Astrocyte (in vitro differentiated cells and primary cell): Measurements from ENCODE around the gene ZNF197. TPM values are rescaled to one million over a fixed set of nuclear protein-coding genes. Genes with fewer than 3 reads are reported as not detected.

Experiments
- DNase-seq: peaks from one replicate; pipeline ENCODE4 v3.0.0-alpha.2; 2010; ENCODE audit warnings: low read depth
- FAIRE-seq: peaks from 2 replicates; lab custom pipeline; 2011; peaks lifted over from hg19 to GRCh38; lab: Jason Lieb, UNC
- H2AFZ ChIP-seq: 2 replicates; pipeline ENCODE4 v1.6.0; 2012; ENCODE audit warnings: low read depth, low read length, inconsistent platforms
- H3K27ac ChIP-seq: 2 replicates; pipeline ENCODE4 v1.5.1; 2011; ENCODE audit warnings: low read depth, low read length, inconsistent platforms
- H3K27me3 ChIP-seq: 2 replicates; pipeline ENCODE4 v1.6.0; 2011; ENCODE audit warnings: low read length, inconsistent platforms; ENCODE audit not compliant: insufficient read depth
- H3K36me3 ChIP-seq: 2 replicates; pipeline ENCODE4 v1.5.1; 2011; ENCODE audit warnings: low read length, inconsistent platforms; ENCODE audit not compliant: insufficient read depth
- H3K4me1 ChIP-seq: 2 replicates; pipeline ENCODE4 v1.5.1; 2011; ENCODE audit warnings: low read length, inconsistent platforms; ENCODE audit not compliant: insufficient read depth
- H3K4me2 ChIP-seq: 2 replicates; pipeline ENCODE4 v1.6.0; 2012; ENCODE audit warnings: low read length, inconsistent platforms
- H3K4me3 ChIP-seq: 2 replicates; pipeline ENCODE4 v1.5.1; 2011; ENCODE audit warnings: low read depth, mild to moderate bottlenecking, low read length, inconsistent platforms; ENCODE audit not compliant: insufficient read depth
- H3K79me2 ChIP-seq: 2 replicates; pipeline ENCODE4 v1.6.0; 2012; ENCODE audit warnings: mild to moderate bottlenecking, low read length, inconsistent platforms; ENCODE audit not compliant: insufficient read depth
- H3K9ac ChIP-seq: 2 replicates; pipeline ENCODE4 v1.6.0; 2012; ENCODE audit warnings: mild to moderate bottlenecking, low read length, inconsistent platforms
- H3K9me3 ChIP-seq: 2 replicates; pipeline ENCODE4 v1.5.1; 2012; ENCODE audit warnings: low read depth, mild to moderate bottlenecking, low read length, inconsistent platforms; ENCODE audit not compliant: insufficient read depth
- H4K20me1 ChIP-seq: 2 replicates; pipeline ENCODE4 v1.6.0; 2012; ENCODE audit warnings: low read length, inconsistent platforms; ENCODE audit not compliant: insufficient read depth
- H3K27ac Mint-ChIP-seq: one replicate; pipeline ENCODE4 v1.8.0; 2021; ENCODE audit warnings: mild to moderate bottlenecking, mixed read lengths; ENCODE audit not compliant: unreplicated experiment
- H3K27me3 Mint-ChIP-seq: one replicate; pipeline ENCODE4 v1.8.0; 2021; ENCODE audit warnings: low read depth, mixed read lengths; ENCODE audit not compliant: unreplicated experiment
- H3K36me3 Mint-ChIP-seq: one replicate; pipeline ENCODE4 v1.8.0; 2021; ENCODE audit warnings: low read depth, mixed read lengths; ENCODE audit not compliant: unreplicated experiment
- H3K4me1 Mint-ChIP-seq: one replicate; pipeline ENCODE4 v1.8.0; 2021; ENCODE audit warnings: low read depth, mixed read lengths; ENCODE audit not compliant: unreplicated experiment
- H3K4me3 Mint-ChIP-seq: one replicate; pipeline ENCODE4 v1.8.0; 2021; ENCODE audit warnings: mild to moderate bottlenecking, moderate library complexity, mixed read lengths; ENCODE audit not compliant: unreplicated experiment
- H3K9me3 Mint-ChIP-seq: one replicate; pipeline ENCODE4 v1.8.0; 2021; ENCODE audit warnings: mild to moderate bottlenecking, mixed read lengths; ENCODE audit not compliant: unreplicated experiment
- CTCF ChIP-seq: IDR thresholded peaks from 2 replicates; pipeline ENCODE4 v1.5.1; 2011; ENCODE audit warnings: low read depth, mild to moderate bottlenecking, inconsistent platforms, low read length, moderate library complexity; ENCODE audit not compliant: insufficient read depth
- EZH2 ChIP-seq: IDR thresholded peaks from 2 replicates; pipeline ENCODE4 v1.6.1; 2012; ENCODE audit warnings: mild to moderate bottlenecking, low read length, inconsistent platforms; ENCODE audit not compliant: insufficient read depth
- total RNA-seq: library from RNA; stranded (reverse); gene quantifications from 2 replicates; pipeline ENCODE4 v1.2.1, GENCODE V29; 2021

ZNF197 gene
- total RNA-seq, 1 donor from 2014 or later: 20.4 TPM

GRCh38 chr3:44682182-44682896 lies 57.5 kb downstream of the ZNF197 start:
- Mint-ChIP-seq H3K9me3 (peaks cover 32% of the 10 kb centered on the region), H3K27me3 (no peaks in the 10 kb centered on the region), H3K27ac (peak overlapping the region; percentile 34), H3K36me3 (peaks cover 40% of the 10 kb centered on the region), H3K4me1 (peaks cover 5% of the 10 kb centered on the region), H3K4me3 (no peak overlapping the region)
- H3K4me1 ChIP-seq: no peaks in the 10 kb centered on the region
- no peak overlapping the region for H2AFZ ChIP-seq
- FAIRE-seq (peak; percentile 73), DNase-seq (peak; percentile 82)
- H3K27me3 ChIP-seq: no peaks in the 10 kb centered on the region
- peaks cover 17% of the 10 kb centered on the region for H3K9me3 ChIP-seq
- no peak for TF ChIP-seq EZH2
- no peak for TF ChIP-seq CTCF
- H3K4me2 ChIP-seq: no peak overlapping the region
- no peaks in the 10 kb centered on the region for H4K20me1 ChIP-seq
- H3K79me2 ChIP-seq: no peaks in the 10 kb centered on the region
- H3K9ac ChIP-seq: no peak overlapping the region
- no peaks in the 10 kb centered on the region for H3K36me3 ChIP-seq
- H3K27ac ChIP-seq: no peak overlapping the region
- no peak overlapping the region for H3K4me3 ChIP-seq

- Mint-ChIP-seq H3K4me3 (peak overlapping the region; percentile 91), H3K36me3 (peaks cover 38% of the 10 kb centered on the region), H3K9me3 (peaks cover 42% of the 10 kb centered on the region), H3K4me1 (peaks cover 5% of the 10 kb centered on the region), H3K27ac (peak overlapping the region; percentile 75), H3K27me3 (peaks cover 10% of the 10 kb centered on the region)
- FAIRE-seq (no peak), DNase-seq (peak; percentile 87)
- no peaks in the 10 kb centered on the region for H4K20me1 ChIP-seq
- H3K4me2 ChIP-seq: peak overlapping the region; percentile 85
- H3K4me3 ChIP-seq: peak overlapping the region; percentile 59
- no peaks in the 10 kb centered on the region for H3K79me2 ChIP-seq
- peaks cover 17% of the 10 kb centered on the region for H3K9me3 ChIP-seq
- no peak for TF ChIP-seq EZH2
- TF ChIP-seq CTCF: no peak
- no peaks in the 10 kb centered on the region for H3K27me3 ChIP-seq
- peak overlapping the region; percentile 63 for H3K9ac ChIP-seq
- no peaks in the 10 kb centered on the region for H3K36me3 ChIP-seq
- H2AFZ ChIP-seq: peak overlapping the region; percentile 69
- H3K4me1 ChIP-seq: no peaks in the 10 kb centered on the region
- H3K27ac ChIP-seq: no peak overlapping the region
These were observed 60.4 kb downstream of the ZNF197 start for GRCh38 chr3:44685128-44685800.
